GM12878 (cell line): ENCODE measurements around the gene MYLK4. TPM values are rescaled to one million over a fixed set of nuclear protein-coding genes. Genes with fewer than 3 reads are reported as not detected.

Source experiments
- ATAC-seq: fragments of 200-7000 bp; cut with Tn5 transposase; 3 replicates; pipeline ENCODE4 v1.9.1; 2020; ENCODE audit warnings: mild to moderate bottlenecking, moderate library complexity
- BruUV-seq: library from RNA; stranded (reverse); fragments of 400-500 nt; replicated peaks from 2 replicates; lab custom pipeline; 2021; lab: Mats Ljungman, UMichigan
- CTCF ChIA-PET: fragments of 300-600 bp; sonication (Branson Sonifier 250); formaldehyde crosslinking; extraction: SDS; loops from one replicate; lab custom pipeline; 2021; ENCODE audit warnings: inconsistent platforms; lab: Yijun Ruan, JAX
- POLR2A ChIA-PET: fragments of 350-600 bp; formaldehyde crosslinking; extraction: SDS; loops from one replicate; lab custom pipeline; 2021; ENCODE audit warnings: inconsistent platforms; lab: Charles Lee
- RAD21 ChIA-PET: fragments of 300-600 bp; sonication (Branson Sonifier 250); formaldehyde crosslinking; loops from one replicate; lab custom pipeline; 2023; ENCODE audit warnings: antibody characterized with exemption; ENCODE audit not compliant: unreplicated experiment; lab: Charles Lee
- SMC1A ChIA-PET: fragments of 300-600 bp; sonication (Branson Sonifier 250); formaldehyde crosslinking; loops from one replicate; lab custom pipeline; 2023; ENCODE audit not compliant: unreplicated experiment, uncharacterized antibody; lab: Charles Lee
- DNase-seq: peaks from one replicate; pipeline ENCODE4 v3.0.0-alpha.2; 2011; ENCODE audit warnings: low read depth, low spot score
- FAIRE-seq: peaks from 3 replicates; lab custom pipeline; 2011; peaks lifted over from hg19 to GRCh38; lab: Jason Lieb, UNC
- H2AFZ ChIP-seq: 2 replicates; pipeline ENCODE4 v1.6.0; 2011; ENCODE audit warnings: low read depth, low read length, control low read depth; ENCODE audit not compliant: control insufficient read depth
- H3K27ac ChIP-seq: 2 replicates; pipeline ENCODE4 v1.5.1; 2011; ENCODE audit warnings: control low read depth; ENCODE audit not compliant: control insufficient read depth, insufficient read depth
- H3K27me3 ChIP-seq, 2 experiments: replicated peaks in 1 of 2; 2 replicates each; pipeline versions ENCODE4 v1.6.0 to v1.6.1; 2011; ENCODE audit warnings: low read length in 1 of 2; ENCODE audit not compliant: control insufficient read depth in 2 of 2, insufficient read depth in 2 of 2
- H3K36me3 ChIP-seq, 2 experiments: 2 replicates each; pipeline ENCODE4 v1.5.1; 2011; ENCODE audit warnings: low read length in 1 of 2; ENCODE audit not compliant: control insufficient read depth in 2 of 2, insufficient read depth in 2 of 2
- H3K4me1 ChIP-seq: 2 replicates; pipeline ENCODE4 v1.6.1; 2011; ENCODE audit warnings: mild to moderate bottlenecking, low read length, moderate library complexity, mixed read lengths; ENCODE audit not compliant: control insufficient read depth, insufficient read depth
- H3K4me2 ChIP-seq: 2 replicates; pipeline ENCODE4 v1.6.0; 2011; ENCODE audit warnings: control low read depth; ENCODE audit not compliant: control insufficient read depth, insufficient read depth
- H3K4me3 ChIP-seq: fragments of 200-600 bp; sonication (generic); 2 replicates; pipeline ENCODE4 v1.5.1; 2016
- H3K79me2 ChIP-seq: 2 replicates; pipeline ENCODE4 v1.6.0; 2011; ENCODE audit warnings: low read length; ENCODE audit not compliant: control insufficient read depth, insufficient read depth
- H3K9ac ChIP-seq: 2 replicates; pipeline ENCODE4 v1.8.0; 2011; ENCODE audit warnings: low read length, control low read depth, mixed read lengths; ENCODE audit not compliant: control insufficient read depth, insufficient read depth
- H3K9me3 ChIP-seq: replicated peaks from 3 replicates; pipeline ENCODE4 v1.5.1; 2011; ENCODE audit warnings: mild to moderate bottlenecking, low read length; ENCODE audit not compliant: control insufficient read depth, insufficient read depth
- H4K20me1 ChIP-seq: 2 replicates; pipeline ENCODE4 v1.6.0; 2011; ENCODE audit not compliant: control insufficient read depth, insufficient read depth
- ASH2L ChIP-seq: fragments of 300-600, 200-600 bp; sonication (generic); IDR thresholded peaks from 2 replicates; pipeline ENCODE4 v1.6.1; 2017; ENCODE audit warnings: low read depth, mild to moderate bottlenecking, borderline replicate concordance
- BCL11A ChIP-seq: IDR thresholded peaks from 2 replicates; pipeline ENCODE4 v1.6.1; 2011; ENCODE audit warnings: low read depth, low read length
- BCLAF1 ChIP-seq: fragments of 450-650 bp; IDR thresholded peaks from 2 replicates; pipeline ENCODE4 v1.6.1; 2017; ENCODE audit warnings: antibody characterized with exemption, mild to moderate bottlenecking, moderate library complexity
- CBX5 ChIP-seq: sonication (generic); IDR thresholded peaks from 2 replicates; pipeline ENCODE4 v1.6.1; 2016; ENCODE audit warnings: low read depth, moderate library complexity, mild to moderate bottlenecking, inconsistent platforms
- CTCF ChIP-seq, 3 experiments: IDR thresholded peaks in 2 of 3; conservative IDR thresholded peaks in 1 of 3; 2 replicates each; pipeline ENCODE4 v1.5.1; 2011; ENCODE audit warnings: low read depth in 3 of 3, low read length in 3 of 3, mild to moderate bottlenecking in 3 of 3, control low read depth in 2 of 3, moderate library complexity in 2 of 3, inconsistent platforms in 1 of 3, mixed read lengths in 1 of 3; ENCODE audit not compliant: control insufficient read depth in 2 of 3, insufficient read depth in 1 of 3; ENCODE audit errors: extremely low read depth in 1 of 3
- FOS ChIP-seq: IDR thresholded peaks from 3 replicates; pipeline ENCODE4 v1.6.1; 2011; ENCODE audit warnings: borderline replicate concordance; ENCODE audit not compliant: insufficient read length; ENCODE audit errors: extremely low read depth
- HDGF ChIP-seq: fragments of 450-650 bp; IDR thresholded peaks from 2 replicates; pipeline ENCODE4 v1.6.1; 2016; ENCODE audit warnings: antibody characterized with exemption
- JUNB ChIP-seq: IDR thresholded peaks from 2 replicates; pipeline ENCODE4 v1.6.1; 2016; ENCODE audit warnings: antibody characterized with exemption, mild to moderate bottlenecking
- MYB ChIP-seq: fragments of 150-350 bp; IDR thresholded peaks from 2 replicates; pipeline ENCODE4 v1.6.1; 2014; ENCODE audit warnings: mild to moderate bottlenecking, low read depth, low read length, borderline replicate concordance
- NKRF ChIP-seq: fragments of 450-650 bp; conservative IDR thresholded peaks from 2 replicates; pipeline ENCODE4 v1.6.1; 2017; ENCODE audit warnings: mild to moderate bottlenecking, moderate library complexity
- RAD51 ChIP-seq: fragments of 450-650 bp; IDR thresholded peaks from 2 replicates; pipeline ENCODE4 v1.6.1; 2016; ENCODE audit warnings: moderate library complexity, mild to moderate bottlenecking, inconsistent platforms
- ZBTB40 ChIP-seq: fragments of 450-650 bp; IDR thresholded peaks from 2 replicates; pipeline ENCODE4 v1.6.1; 2016; ENCODE audit warnings: mild to moderate bottlenecking, moderate library complexity, borderline replicate concordance
- ZNF207 ChIP-seq: fragments of 450-650 bp; IDR thresholded peaks from 2 replicates; pipeline ENCODE4 v1.6.1; 2014; ENCODE audit warnings: antibody characterized with exemption, mild to moderate bottlenecking, borderline replicate concordance
- WGBS: methylation state at CpG from one replicate; pipeline ENCODE4 v1.1.6; 2016; ENCODE audit warnings: low lambda C conversion rate; ENCODE audit not compliant: insufficient replicate concordance, insufficient coverage; ENCODE audit errors: missing lambda C conversion rate; 5-methylcytosine and 5-hydroxymethylcytosine counted together
- in situ Hi-C: fragments of 300-500 bp; cut with MboI; formaldehyde crosslinking; loops from 9 replicates; pipeline ENCODE4 v1.14.3; 2018; ENCODE audit warnings: mixed read lengths
- intact Hi-C: fragments of 100-400 bp; cut with micrococcal nuclease; formaldehyde crosslinking; loops from one replicate; pipeline ENCODE4 v1.14.2; 2022; ENCODE audit not compliant: unreplicated experiment
- polyA plus RNA-seq, 11 experiments: library from polyadenylated mRNA; depleted of rRNA in 4 of 11; unstranded in 6 of 11; stranded (reverse) in 5 of 11; fragments of >200 nt; fragmentation: Nextera tagmentation in 4 of 11; fragmentation: Illumina TruSeq in 1 of 11; extraction: Ambion mirVana in 4 of 11; extraction: Trizol in 1 of 11; gene quantifications; 1 replicate in 1 of 11; 2 replicates in 10 of 11; pipeline versions ENCODE4 v1.2.1 to v1.2.3, GENCODE V29; 2011 to 2016; ENCODE audit warnings: inconsistent platforms in 2 of 11, missing spikeins in 2 of 11, low read depth in 1 of 11
- total RNA-seq, 4 experiments: library from RNA; depleted of rRNA in 3 of 4; stranded (reverse); fragments of >200 nt in 3 of 4; fragmentation: Illumina TruSeq in 1 of 4; extraction: Trizol in 1 of 4; gene quantifications; 2 replicates each; pipeline versions ENCODE4 v1.2.1 to v1.2.3, GENCODE V29; 2013 to 2021

Gene MYLK4
- total and polyA plus RNA-seq, 10 of the 15 experiments (the other 5 are each of a cell fraction or from before 2014, with no cell fraction given) = under 0.01 to 0.09 (median 0.05) TPM; not detected in 1

- ChIA-PET SMC1A (no interaction called here), POLR2A (no interaction called here), RAD21 (no interaction called here), CTCF (no interaction called here)
- no peaks in the 10 kb centered on the region; the same call in 1 of the 2 replicates for H4K20me1 ChIP-seq
- H3K27ac ChIP-seq = no peak overlapping the region
- FAIRE-seq (no peak), ATAC-seq (no peak), DNase-seq (no peak)
- H3K4me1 ChIP-seq = no peaks in the 10 kb centered on the region
- H3K79me2 ChIP-seq = no peaks in the 10 kb centered on the region
- in situ Hi-C loops = no loop called here
- WGBS = 66% methylated on average over 15 of the region's 15 CpGs
- intact Hi-C loops = no loop called here
- H3K4me2 ChIP-seq = no peak overlapping the region
- no peaks in the 10 kb centered on the region for H3K36me3 ChIP-seq
- no peaks in the 10 kb centered on the region for H3K9me3 ChIP-seq
- H3K9ac ChIP-seq = no peak overlapping the region
- BruUV-seq = no TSS peak
- no peak overlapping the region for H3K4me3 ChIP-seq
- no peak overlapping the region for H2AFZ ChIP-seq
- no peaks in the 10 kb centered on the region; a peak in 1 of 4 replicates for H3K27me3 ChIP-seq
- TF ChIP-seq MYB = no peak
- TF ChIP-seq ZNF207 = no peak
- no peak for TF ChIP-seq ASH2L
- no peak for TF ChIP-seq BCLAF1
- TF ChIP-seq CBX5 = no peak
- TF ChIP-seq ZBTB40 = no peak
- TF ChIP-seq RAD51 = no peak
- no peak for TF ChIP-seq FOS
- TF ChIP-seq JUNB = no peak
- no peak for TF ChIP-seq BCL11A
- TF ChIP-seq NKRF = no peak
- TF ChIP-seq CTCF (IDR thresholded peaks at IDR 0.05 in 2 of 3, conservative IDR thresholded peaks at IDR 0.05 in 1 of 3; ENCODE audit: control insufficient read depth in 2 of 3, extremely low read depth in 1 of 3, insufficient read depth in 1 of 3, low read depth in 3 of 3, low read length in 3 of 3) = no peak
- no peak for TF ChIP-seq HDGF
Observed at GRCh38 chr6:2680264-2680922, 70.3 kb downstream of the MYLK4 start.
